ENCODE results near the gene OTX1. TPM values are rescaled to one million over a fixed set of nuclear protein-coding genes. Genes with fewer than 3 reads are reported as not detected.

OTX1 gene
- total and polyA plus RNA-seq, 2 of the 4 experiments (the other 2 are of a cell fraction): 0.03 TPM; not detected in 1

DNA sequence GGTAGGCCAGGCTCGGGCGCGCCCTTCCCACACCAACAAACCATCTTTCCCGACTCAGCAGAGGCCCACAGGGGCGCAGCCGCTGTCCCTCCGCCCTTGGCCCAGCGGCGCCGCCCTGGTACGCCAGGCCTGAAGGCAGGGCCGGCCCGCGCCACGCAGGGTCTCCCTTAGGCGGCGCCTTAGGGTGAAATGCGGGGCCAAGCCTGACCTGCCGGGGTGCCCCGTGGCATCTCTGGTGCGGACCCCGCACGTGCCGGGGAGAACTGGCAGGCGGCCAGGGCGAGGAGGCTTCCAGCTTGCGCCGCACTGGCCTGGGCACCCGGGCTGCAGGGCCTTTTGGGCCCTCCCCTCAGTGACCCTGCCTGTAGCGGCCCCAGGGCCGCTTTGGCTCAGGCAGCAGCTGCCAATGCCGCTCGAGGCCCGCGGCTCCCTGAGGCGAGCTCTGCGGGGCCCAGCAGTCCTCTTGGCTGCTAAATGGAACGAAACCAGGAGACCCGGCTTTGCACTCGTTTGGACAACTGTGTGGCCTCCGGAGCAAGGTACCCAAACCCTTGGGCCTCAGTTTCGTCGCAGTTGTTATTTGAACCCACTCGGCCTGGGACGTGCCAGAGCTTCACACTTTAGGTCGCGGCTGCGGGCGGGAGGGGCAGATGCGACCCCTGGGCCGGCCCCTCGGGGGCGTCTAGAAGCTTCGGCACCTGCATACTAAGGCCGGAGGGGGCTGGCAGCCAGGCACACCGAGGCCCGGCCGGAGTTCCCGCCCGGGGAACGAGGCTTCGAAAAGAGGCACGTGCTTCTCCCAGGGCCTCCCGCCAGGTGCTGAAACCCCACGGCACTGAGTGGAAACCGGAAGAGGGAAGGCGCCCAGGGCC is 8.5 kb downstream of the OTX1 start (continued):
- no peak for TF ChIP-seq ELK1 (IDR thresholded peaks at IDR 0.05; ENCODE audit: borderline replicate concordance, low read depth, low read length)

- H2BK20ac ChIP-seq (ENCODE audit: low read depth, low read length): no peak overlapping the region
- H3K18ac ChIP-seq (ENCODE audit: low read depth, low read length): no peak overlapping the region
- H3K23ac ChIP-seq (ENCODE audit: low read depth, low read length): no peak overlapping the region
- H2AK9ac ChIP-seq (replicated peaks; ENCODE audit: low read depth, low read length, poor library complexity): no peak overlapping the region
- H3K9me3 ChIP-seq (ENCODE audit: control insufficient read depth, insufficient read depth, low read length): peaks cover 14% of the 10 kb centered on the region; the same call in 1 of the 2 replicates
- intact Hi-C loops (cut with micrococcal nuclease) (no loop called here), in situ Hi-C loops (cut with MboI; ENCODE audit: low sequenced_read_pairs) (no loop called here), dilution Hi-C loops (cut with HindIII; ENCODE audit: low sequenced_read_pairs, unreplicated experiment) (no loop called here)
- no peak for ATAC-seq (ENCODE audit: low read depth)
- peaks cover 63% of the 10 kb centered on the region for H3K27me3 ChIP-seq (ENCODE audit: control insufficient read depth, insufficient read depth, low read length)
- H4K91ac ChIP-seq (ENCODE audit: insufficient read depth, low read depth, low read length): no peak overlapping the region
- H3K4me2 ChIP-seq (ENCODE audit: low read depth, low read length): no peak overlapping the region
- no peak overlapping the region for H3K4me3 ChIP-seq (ENCODE audit: insufficient read depth, low read depth, low read length)
- peaks cover 3% of the 10 kb centered on the region; the same call in 1 of the 2 replicates for H3K9me1 ChIP-seq (ENCODE audit: insufficient read depth, low read length)
- H3K4me1 ChIP-seq (ENCODE audit: control insufficient read depth, insufficient read depth, low read length): peaks cover 2% of the 10 kb centered on the region; the same call in 1 of the 2 replicates
- H3K14ac ChIP-seq (replicated peaks; ENCODE audit: low read depth, low read length): no peak overlapping the region
- no peak overlapping the region for H3K4ac ChIP-seq (ENCODE audit: low read depth, low read length)
- H3K56ac ChIP-seq (ENCODE audit: extremely low read depth, insufficient read depth, low read length): no peak overlapping the region
- no peak overlapping the region for H2BK5ac ChIP-seq (ENCODE audit: low read depth, low read length, poor library complexity, severe bottlenecking)
- no peak overlapping the region for H2BK120ac ChIP-seq (ENCODE audit: low read depth, low read length)
- DNase-seq: no peak
- no peak overlapping the region for H2AFZ ChIP-seq (replicated peaks; ENCODE audit: low read length, poor library complexity)
- no peaks in the 10 kb centered on the region for H3K79me1 ChIP-seq (ENCODE audit: low read depth in 1 of 2, low read length in 2 of 2)
- no TSS peak for BruUV-seq (replicated peaks)
- no peak overlapping the region for H4K5ac ChIP-seq (ENCODE audit: low read depth, low read length)
- no peak overlapping the region for H3K9ac ChIP-seq (ENCODE audit: low read depth, low read length)
- no peak overlapping the region for H3K27ac ChIP-seq (ENCODE audit: insufficient read depth, low read length)
- no peak overlapping the region for H4K8ac ChIP-seq (ENCODE audit: low read depth in 2 of 2, low read length in 2 of 2)
- no CpG with 5 or more reads among the region's 39 CpGs for WGBS, 2 experiments (ENCODE audit: extremely low coverage in 2 of 2, insufficient read length in 1 of 2)
- POLR2A ChIA-PET (ENCODE audit: unreplicated experiment): no interaction called here
- TF ChIP-seq ELK1 (IDR thresholded peaks at IDR 0.05; ENCODE audit: borderline replicate concordance, low read depth, low read length) (no peak), RAD21 (IDR thresholded peaks at IDR 0.05; ENCODE audit: low read length) (no peak), CEBPB (IDR thresholded peaks at IDR 0.05; ENCODE audit: low read depth, low read length) (no peak)
- no peaks in the 10 kb centered on the region for H3K36me3 ChIP-seq (ENCODE audit: control insufficient read depth, insufficient read depth, low read length)
- CTCF ChIA-PET: no interaction called here
- H4K20me1 ChIP-seq (ENCODE audit: insufficient read depth, low read length): peaks cover 10% of the 10 kb centered on the region; the same call in 1 of the 2 replicates
- H2AK5ac ChIP-seq (ENCODE audit: low read depth, low read length): no peak overlapping the region
- no peak overlapping the region for H2BK15ac ChIP-seq (ENCODE audit: low read depth, low read length)
Measured at GRCh38 chr2:63059793-63060471, 9.3 kb downstream of the OTX1 start.

Data from IMR-90 (cell line).